H9 (cell line): ENCODE results near the gene SARS1. TPM values are rescaled to one million over a fixed set of nuclear protein-coding genes. Genes with fewer than 3 reads are reported as not detected.

Source experiments
- DNase-seq: peaks from one replicate; pipeline ENCODE4 v3.0.0-alpha.2; 2017
- H2AFZ ChIP-seq: one replicate; pipeline ENCODE4 v1.6.1; 2013; ENCODE audit warnings: mild to moderate bottlenecking, low read length, control low read depth, moderate library complexity
- H2AK5ac ChIP-seq: 2 replicates; pipeline ENCODE4 v1.6.1; 2013; ENCODE audit warnings: low read length, control low read depth, mixed read lengths; ENCODE audit not compliant: insufficient read length
- H2BK120ac ChIP-seq: one replicate; pipeline ENCODE4 v1.6.1; 2013; ENCODE audit warnings: low read depth, mild to moderate bottlenecking, low read length, control low read depth, inconsistent platforms; ENCODE audit not compliant: poor library complexity, severe bottlenecking
- H2BK12ac ChIP-seq: 2 replicates; pipeline ENCODE4 v1.6.1; 2013; ENCODE audit warnings: low read length, control low read depth, mixed read lengths, low read depth; ENCODE audit not compliant: insufficient read length
- H2BK15ac ChIP-seq: 2 replicates; pipeline ENCODE4 v1.6.1; 2013; ENCODE audit warnings: low read depth, low read length, control low read depth
- H2BK20ac ChIP-seq: one replicate; pipeline ENCODE4 v1.6.1; 2013; ENCODE audit warnings: low read depth, mild to moderate bottlenecking, low read length, control low read depth, inconsistent platforms; ENCODE audit not compliant: poor library complexity, severe bottlenecking
- H2BK5ac ChIP-seq: 2 replicates; pipeline ENCODE4 v1.6.1; 2013; ENCODE audit warnings: low read length, control low read depth, mixed read lengths; ENCODE audit not compliant: insufficient read length
- H3K14ac ChIP-seq: 2 replicates; pipeline ENCODE4 v1.6.1; 2013; ENCODE audit warnings: low read length, control low read depth; ENCODE audit not compliant: insufficient read depth
- H3K18ac ChIP-seq: 2 replicates; pipeline ENCODE4 v1.6.1; 2013; ENCODE audit warnings: low read depth, mild to moderate bottlenecking, mixed read lengths, low read length, control low read depth; ENCODE audit not compliant: insufficient read length
- H3K23ac ChIP-seq: 2 replicates; pipeline ENCODE4 v1.6.1; 2013; ENCODE audit warnings: low read length, control low read depth, mixed read lengths, low read depth; ENCODE audit not compliant: insufficient read length
- H3K23me2 ChIP-seq: 2 replicates; pipeline ENCODE4 v1.6.1; 2013; ENCODE audit warnings: low read depth, mild to moderate bottlenecking, mixed read lengths, low read length, control low read depth; ENCODE audit not compliant: insufficient read length, poor library complexity, severe bottlenecking
- H3K27ac ChIP-seq: 2 replicates; pipeline ENCODE4 v1.5.1; 2013; ENCODE audit warnings: low read length, control low read depth, mixed read lengths, low read depth; ENCODE audit not compliant: insufficient read length
- H3K27me3 ChIP-seq: 2 replicates; pipeline ENCODE4 v1.6.1; 2013; ENCODE audit warnings: low read length, control low read depth, inconsistent platforms; ENCODE audit not compliant: insufficient read depth
- H3K4ac ChIP-seq: 2 replicates; pipeline ENCODE4 v1.6.1; 2013; ENCODE audit warnings: low read depth, mild to moderate bottlenecking, control low read depth, inconsistent platforms, low read length, moderate library complexity
- H3K4me1 ChIP-seq: 2 replicates; pipeline ENCODE4 v1.6.1; 2013; ENCODE audit warnings: low read length, control low read depth, inconsistent platforms; ENCODE audit not compliant: insufficient read depth
- H3K4me2 ChIP-seq: 2 replicates; pipeline ENCODE4 v1.6.1; 2013; ENCODE audit warnings: low read length, control low read depth, mixed read lengths; ENCODE audit not compliant: insufficient read length, insufficient read depth
- H3K56ac ChIP-seq: 2 replicates; pipeline ENCODE4 v1.6.1; 2013; ENCODE audit warnings: low read depth, mild to moderate bottlenecking, mixed read lengths, low read length, control low read depth; ENCODE audit not compliant: insufficient read length
- H3K79me1 ChIP-seq: 2 replicates; pipeline ENCODE4 v1.6.1; 2013; ENCODE audit warnings: low read depth, mild to moderate bottlenecking, moderate library complexity, low read length, control low read depth, inconsistent platforms; ENCODE audit not compliant: insufficient read depth, poor library complexity, severe bottlenecking
- H3K79me2 ChIP-seq: 2 replicates; pipeline ENCODE4 v1.6.1; 2013; ENCODE audit warnings: low read length, control low read depth, inconsistent platforms; ENCODE audit not compliant: insufficient read depth
- H3K9ac ChIP-seq: 2 replicates; pipeline ENCODE4 v1.6.1; 2013; ENCODE audit warnings: low read length, control low read depth, mixed read lengths; ENCODE audit not compliant: insufficient read length; ENCODE audit errors: extremely low read depth
- H3K9me3 ChIP-seq: one replicate; pipeline ENCODE4 v1.6.1; 2013; ENCODE audit warnings: low read depth, low read length, inconsistent platforms; ENCODE audit not compliant: control insufficient read depth
- H3T11ph ChIP-seq: one replicate; pipeline ENCODE4 v1.6.1; 2013; ENCODE audit warnings: mild to moderate bottlenecking, low read length, control low read depth, inconsistent platforms
- H4K20me1 ChIP-seq: one replicate; pipeline ENCODE4 v1.6.1; 2013; ENCODE audit not compliant: control insufficient read depth, insufficient read length, insufficient read depth
- H4K5ac ChIP-seq: 2 replicates; pipeline ENCODE4 v1.6.1; 2013; ENCODE audit warnings: low read depth, mild to moderate bottlenecking, mixed read lengths, low read length, control low read depth; ENCODE audit not compliant: insufficient read length
- H4K8ac ChIP-seq: replicated peaks from 2 replicates; pipeline ENCODE4 v1.6.1; 2013; ENCODE audit warnings: low read length, control low read depth, mixed read lengths, low read depth; ENCODE audit not compliant: insufficient read length
- H4K91ac ChIP-seq: 2 replicates; pipeline ENCODE4 v1.6.1; 2013; ENCODE audit warnings: low read depth, mild to moderate bottlenecking, moderate library complexity, mixed read lengths, low read length, control low read depth; ENCODE audit not compliant: insufficient read length
- H3K27ac Mint-ChIP-seq, 3 experiments: 2 replicates in 2 of 3; 3 replicates in 1 of 3; pipeline ENCODE4 v1.8.0; 2020 to 2021; ENCODE audit warnings: mixed read lengths in 3 of 3, mild to moderate bottlenecking in 1 of 3, moderate library complexity in 1 of 3
- H3K27me3 Mint-ChIP-seq: 2 replicates; pipeline ENCODE4 v1.8.0; 2021; ENCODE audit warnings: low read depth, mild to moderate bottlenecking, moderate library complexity, mixed read lengths
- H3K36me3 Mint-ChIP-seq, 3 experiments: 2 replicates in 2 of 3; 3 replicates in 1 of 3; pipeline ENCODE4 v1.8.0; 2020 to 2021; ENCODE audit warnings: low read depth in 3 of 3, mixed read lengths in 3 of 3; ENCODE audit not compliant: insufficient read depth in 1 of 3
- H3K4me1 Mint-ChIP-seq, 2 experiments: 2 replicates each; pipeline ENCODE4 v1.8.0; 2020; ENCODE audit warnings: mixed read lengths in 2 of 2
- H3K4me3 Mint-ChIP-seq, 2 experiments: 2 replicates in 1 of 2; 3 replicates in 1 of 2; pipeline ENCODE4 v1.8.0; 2020 to 2021; ENCODE audit warnings: mild to moderate bottlenecking in 2 of 2, mixed read lengths in 2 of 2, moderate library complexity in 1 of 2
- H3K9me3 Mint-ChIP-seq, 2 experiments: 2 replicates in 1 of 2; 3 replicates in 1 of 2; pipeline ENCODE4 v1.8.0; 2020; ENCODE audit warnings: mild to moderate bottlenecking in 2 of 2, mixed read lengths in 2 of 2, moderate library complexity in 1 of 2
- CTCF ChIP-seq: fragments of 200-600 bp; sonication (generic); conservative IDR thresholded peaks from 3 replicates; pipeline ENCODE4 v1.8.0; 2021; ENCODE audit warnings: antibody characterized with exemption, mild to moderate bottlenecking
- WGBS: extraction: QIAGEN DNeasy Blood & Tissue Kit; methylation state at CpG from one replicate; pipeline ENCODE4 v1.1.7; 2013; ENCODE audit warnings: missing lambda C conversion rate, low lambda C conversion rate, mixed read lengths; ENCODE audit not compliant: insufficient read length; ENCODE audit errors: extremely low coverage; 5-methylcytosine and 5-hydroxymethylcytosine counted together
- total RNA-seq: library from RNA; stranded (reverse); gene quantifications from 2 replicates; pipeline ENCODE4 v1.2.1, GENCODE V29; 2021

The SARS1 gene
- total RNA-seq, 1 experiment from 2014 or later: 139 TPM

GRCh38 chr1:109204484-109204883, 9.2 kb upstream of the SARS1 start:
- H4K20me1 ChIP-seq: no peaks in the 10 kb centered on the region
- no peaks in the 10 kb centered on the region for H3K9me3 ChIP-seq
- no peak overlapping the region for H2AK5ac ChIP-seq
- H4K8ac ChIP-seq: no peak overlapping the region
- H3K27ac Mint-ChIP-seq: no peak overlapping the region
- no peaks in the 10 kb centered on the region for H3K79me2 ChIP-seq
- no peaks in the 10 kb centered on the region for H3K4me1 ChIP-seq
- H3K27me3 ChIP-seq: no peaks in the 10 kb centered on the region
- no peak for DNase-seq
- no peak overlapping the region for H2BK120ac ChIP-seq
- H3K23ac ChIP-seq: no peak overlapping the region
- no peak overlapping the region for H3K4ac ChIP-seq
- H3K4me2 ChIP-seq: no peak overlapping the region
- H3K4me1 Mint-ChIP-seq: peaks cover 8 to 12% of the 10 kb centered on the region in 2 experiments
- H3K79me1 ChIP-seq: no peaks in the 10 kb centered on the region
- no peak overlapping the region for H2BK20ac ChIP-seq
- no peaks in the 10 kb centered on the region for H3K23me2 ChIP-seq
- no peak overlapping the region for H3K4me3 Mint-ChIP-seq
- TF ChIP-seq CTCF: no peak
- no peaks in the 10 kb centered on the region; a peak in 1 of 7 replicates for H3K36me3 Mint-ChIP-seq
- no CpG with 5 or more reads among the region's 5 CpGs for WGBS
- H2BK5ac ChIP-seq: no peak overlapping the region
- H3K18ac ChIP-seq: no peak overlapping the region
- H3K27ac ChIP-seq: no peak overlapping the region
- H2BK12ac ChIP-seq: no peak overlapping the region
- no peak overlapping the region for H3K9ac ChIP-seq
- H3K14ac ChIP-seq: no peak overlapping the region
- no peak overlapping the region for H3K56ac ChIP-seq
- H4K91ac ChIP-seq: no peak overlapping the region
- no peak overlapping the region for H2BK15ac ChIP-seq
- H3T11ph ChIP-seq: no peak overlapping the region
- H3K9me3 Mint-ChIP-seq: no peaks in the 10 kb centered on the region
- peaks cover 3% of the 10 kb centered on the region for H3K27me3 Mint-ChIP-seq
- H4K5ac ChIP-seq: no peak overlapping the region
- H2AFZ ChIP-seq: no peak overlapping the region
